ENCODE results near the gene RRN3.
"Not testable (repeated sequence)": the region's sequence is repeated elsewhere in the genome, so short reads cannot be mapped to it uniquely, and the experiment has no call there.

RRN3 gene

DNA sequence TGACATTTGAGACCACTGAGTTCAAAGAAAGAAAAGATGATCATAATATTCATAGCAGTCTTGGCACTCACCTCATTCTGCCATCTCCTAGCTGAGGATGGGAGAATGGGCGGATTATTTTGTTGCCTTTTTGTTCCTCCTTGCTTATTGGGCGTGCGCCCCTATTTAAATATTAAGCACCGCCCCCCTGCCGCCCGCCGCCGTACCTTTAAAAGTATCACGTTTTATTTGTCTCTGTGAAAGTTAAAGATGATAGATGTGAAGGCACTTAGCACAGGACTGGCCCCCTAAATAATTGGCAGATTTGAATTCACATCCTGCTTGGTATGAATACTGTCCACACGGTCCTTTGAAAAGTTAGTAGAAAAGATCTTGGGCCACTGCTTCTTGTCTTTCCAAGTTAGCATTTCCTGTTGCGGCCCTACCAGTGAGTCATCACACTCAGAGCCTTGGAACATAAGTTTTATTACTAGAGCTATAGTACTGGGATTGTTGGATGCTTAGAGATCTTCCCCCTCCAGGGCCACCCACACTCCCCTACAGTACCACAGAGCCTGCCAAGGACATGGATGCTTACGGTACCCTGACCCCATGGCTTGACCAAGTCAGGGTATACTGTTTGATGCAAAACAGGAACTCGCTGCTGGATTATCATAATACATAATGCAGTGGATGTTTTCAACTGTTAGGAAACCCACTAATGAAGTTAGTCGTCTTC lies 68.7 kb downstream of the RRN3 start:
- DNase-seq, result not testable (repeated sequence)

DNA sequence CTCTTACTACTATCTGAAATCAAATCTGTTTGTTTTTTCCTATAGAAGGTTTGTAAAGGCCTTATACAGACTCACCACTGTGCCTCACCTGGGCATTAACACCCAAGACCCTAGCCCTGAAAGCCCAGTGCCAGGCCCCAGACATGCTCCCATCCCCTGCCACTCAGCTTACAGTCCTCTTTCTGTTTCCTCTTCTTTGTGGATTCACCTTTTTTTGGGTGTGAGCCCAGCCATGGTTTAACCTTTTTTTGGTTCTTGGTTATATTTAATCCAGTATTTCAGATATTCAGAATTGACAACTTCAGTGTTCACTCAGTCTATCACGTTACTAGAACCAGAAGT lies 69.2 kb downstream of the RRN3 start:
- not testable (repeated sequence) for DNase-seq

DNA sequence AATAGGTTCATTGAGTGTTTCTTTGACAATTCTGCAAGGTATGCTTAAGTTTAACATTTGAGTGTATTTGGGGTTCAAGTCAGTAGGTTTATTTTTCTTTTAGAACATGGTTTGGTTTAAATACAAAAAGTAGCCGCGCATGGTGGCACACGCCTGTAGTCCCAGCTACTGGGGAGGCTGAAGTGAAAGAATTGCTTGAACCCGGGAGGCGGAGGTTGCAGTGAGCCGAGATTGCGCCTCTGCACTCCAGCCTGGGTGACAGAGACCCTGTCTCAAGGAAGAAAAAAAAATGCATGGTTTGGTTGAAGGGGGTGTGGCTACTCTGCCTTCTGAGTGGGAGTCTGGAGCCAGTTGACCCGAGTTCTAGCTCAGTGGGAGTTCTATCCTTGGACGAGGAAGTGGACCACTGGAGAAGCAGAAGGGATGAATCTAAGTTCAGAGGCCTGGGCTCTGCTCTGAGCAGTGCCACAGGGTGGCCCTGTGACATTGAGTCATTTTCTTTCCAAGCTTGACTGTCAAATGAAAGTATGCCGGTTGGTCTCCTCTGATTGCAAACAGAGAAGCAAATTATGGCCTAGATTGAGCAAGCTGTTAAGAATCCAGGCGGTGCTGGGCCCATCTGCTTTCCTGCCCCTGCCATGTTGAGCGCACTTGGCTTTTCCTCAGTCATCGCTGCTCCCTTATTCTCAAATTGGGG lies 70.5 kb downstream of the RRN3 start:
- DNase-seq, result not testable (repeated sequence)

DNA sequence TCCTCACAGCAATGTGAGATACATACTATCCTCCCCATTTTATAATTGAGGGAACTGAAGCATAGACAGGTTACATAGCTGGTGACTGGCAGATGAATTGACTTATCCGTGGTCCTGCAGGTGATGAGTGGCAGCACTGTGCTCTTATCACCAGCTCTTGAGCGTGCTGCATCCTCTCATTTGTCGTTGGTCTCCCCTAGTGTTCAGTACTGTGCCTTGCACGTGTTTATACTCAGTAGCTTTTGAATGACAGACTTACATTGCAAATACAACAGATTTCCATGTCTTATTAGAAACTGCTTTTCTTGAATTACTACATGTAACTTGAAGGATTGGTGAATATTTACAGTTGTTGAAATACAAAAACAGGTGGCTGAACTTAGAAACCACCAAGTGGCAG lies 71.9 kb downstream of the RRN3 start:
- not testable (repeated sequence) for DNase-seq

DNA sequence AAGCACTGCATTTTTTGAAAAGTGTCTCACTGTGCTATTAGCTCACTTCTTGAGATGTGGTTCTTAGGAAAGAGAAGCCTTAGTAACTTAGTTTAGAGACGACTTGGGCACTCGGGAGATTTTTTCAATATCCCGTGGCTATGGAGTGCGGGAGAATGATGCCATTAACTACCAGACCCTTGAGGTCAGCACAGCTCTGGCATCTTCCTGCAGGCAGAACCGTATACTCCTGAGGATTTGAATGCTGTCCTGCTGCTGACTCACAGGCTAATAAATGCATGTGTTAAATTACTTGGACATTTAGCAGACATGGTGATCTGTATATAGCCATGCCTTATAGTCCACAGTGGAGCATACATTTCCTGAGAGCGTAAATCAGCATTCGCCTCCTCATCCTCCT lies 72.6 kb downstream of the RRN3 start:
- DNase-seq, result not testable (repeated sequence)

DNA sequence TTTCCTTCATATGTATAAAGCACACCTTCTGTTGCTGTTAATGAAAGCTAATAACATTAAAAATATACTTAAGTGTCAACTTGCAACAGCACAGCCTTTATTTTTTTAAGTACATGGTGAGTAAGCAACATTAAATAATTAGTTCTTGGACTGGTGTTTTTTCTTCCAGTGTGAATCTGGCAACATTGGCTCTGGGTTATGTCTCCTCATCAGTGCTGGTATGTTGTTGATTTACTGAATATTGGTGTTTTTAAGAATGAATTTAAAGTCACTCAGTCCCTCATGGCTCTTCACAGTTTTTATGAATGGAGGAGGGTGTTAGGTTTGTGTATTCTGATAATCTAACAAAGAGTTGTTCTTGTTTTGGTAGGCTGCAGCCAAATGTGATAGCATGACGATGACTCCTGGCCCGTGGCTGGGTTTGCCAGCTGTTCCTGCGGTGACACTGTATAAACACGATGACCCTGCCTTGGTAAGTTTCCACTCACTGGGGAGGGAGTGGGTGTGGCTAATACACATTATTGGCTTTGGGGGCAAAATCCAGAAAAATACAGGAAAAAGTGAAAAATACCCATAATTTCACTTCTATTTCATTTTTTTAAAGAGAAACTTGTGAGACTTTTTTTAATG lies 77.0 kb downstream of the RRN3 start:
- not testable (repeated sequence) for DNase-seq

DNA sequence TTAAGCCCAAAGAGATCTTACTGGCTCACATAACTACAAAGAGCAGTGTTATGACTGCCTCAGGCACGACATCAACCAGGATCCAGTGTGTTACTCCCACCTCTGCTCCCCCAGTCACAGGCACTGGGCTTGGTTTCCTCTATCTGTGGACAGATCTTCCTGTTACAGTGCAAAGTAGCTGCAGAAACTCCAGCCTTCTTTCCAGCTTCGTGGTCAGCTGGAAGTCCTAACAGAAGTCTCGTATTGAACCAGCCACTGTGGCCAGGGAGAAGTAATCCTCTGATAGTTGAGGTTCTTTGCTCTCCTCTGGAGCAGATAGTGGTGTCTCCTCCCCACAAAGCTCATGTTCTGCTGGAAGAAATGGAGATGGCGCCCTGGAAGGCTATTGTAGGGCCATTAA lies 77.7 kb downstream of the RRN3 start:
- DNase-seq, result not testable (repeated sequence)

DNA sequence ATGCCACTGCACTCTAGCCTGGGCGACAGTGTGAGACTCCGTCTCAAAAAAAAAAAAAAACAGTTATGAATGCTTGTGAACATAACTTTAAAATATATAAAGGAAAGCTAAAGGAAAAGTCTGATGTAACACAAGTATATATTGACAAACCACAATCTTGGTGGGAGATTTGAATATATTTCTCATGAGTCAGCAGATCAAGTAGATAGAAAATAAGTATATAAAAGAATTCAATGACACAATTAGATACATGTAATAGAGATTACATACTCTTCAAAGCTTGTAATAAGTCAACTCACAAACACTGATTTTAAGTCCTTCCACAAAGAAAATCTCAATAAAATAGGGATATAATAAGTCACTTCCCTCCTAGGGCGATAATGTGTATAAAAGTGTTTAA lies 78.4 kb downstream of the RRN3 start:
- not testable (repeated sequence) for DNase-seq

DNA sequence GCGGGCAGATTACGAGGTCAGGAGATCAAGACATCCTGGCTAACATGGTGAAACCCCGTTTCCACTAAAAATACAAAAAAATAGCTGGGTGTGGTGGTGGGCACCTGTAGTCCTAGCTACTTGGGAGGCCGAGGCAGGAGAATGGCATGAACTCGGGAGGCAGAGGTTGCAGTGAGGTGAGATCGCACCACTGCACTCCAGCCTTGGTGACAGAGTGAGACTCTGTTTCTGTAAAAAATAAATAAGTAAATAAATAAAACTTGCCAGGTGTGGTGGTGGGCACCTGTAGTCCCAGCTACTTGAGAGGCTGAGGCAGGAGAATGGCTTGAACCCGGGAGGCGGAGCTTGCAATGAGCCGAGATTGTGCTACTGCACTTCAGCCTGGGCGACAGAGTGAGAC lies 81.1 kb downstream of the RRN3 start:
- not testable (repeated sequence) for DNase-seq
